Right atrium auricular region (tissue), 2 donors: ENCODE measurements around the gene GRIA3. TPM values are rescaled to one million over a fixed set of nuclear protein-coding genes. Genes with fewer than 3 reads are reported as not detected.
"Not testable (repeated sequence)": the region's sequence is repeated elsewhere in the genome, so short reads cannot be mapped to it uniquely, and the experiment has no call there.

Experiments used
- DNase-seq: peaks from one replicate; pipeline ENCODE4 v3.0.0-alpha.2; 2019; ENCODE audit warnings: low spot score
- H3K27ac ChIP-seq, 2 donors: fragments of 200-600 bp; sonication (generic); 1 replicate in 1 of 2; 2 replicates in 1 of 2; pipeline ENCODE4 v1.5.1; 2016 to 2019
- H3K27me3 ChIP-seq, 2 donors: fragments of 200-600 bp; sonication (generic); one replicate each; pipeline versions ENCODE4 v1.5.1 to v1.6.0; 2017 to 2019
- H3K36me3 ChIP-seq: fragments of 200-600 bp; sonication (generic); one replicate; pipeline ENCODE4 v1.5.1; 2016
- H3K4me1 ChIP-seq, 2 donors: fragments of 200-600 bp; sonication (generic); one replicate each; pipeline versions ENCODE4 v1.5.1 to v1.6.0; 2017 to 2019
- H3K4me3 ChIP-seq, 2 donors: fragments of 200-600 bp; sonication (generic); 1 replicate in 1 of 2; 2 replicates in 1 of 2; pipeline ENCODE4 v1.5.1; 2017 to 2019; ENCODE audit warnings: mild to moderate bottlenecking in 1 of 2, moderate library complexity in 1 of 2
- H3K9me3 ChIP-seq, 2 donors: fragments of 200-600 bp; sonication (generic); one replicate each; pipeline ENCODE4 v1.5.1; 2019
- CTCF ChIP-seq, 2 donors: fragments of 200-600 bp; sonication (generic); IDR thresholded peaks; one replicate each; pipeline ENCODE4 v1.5.1; 2019; ENCODE audit warnings: antibody characterized with exemption in 2 of 2
- total RNA-seq, 2 donors: library from RNA; depleted of rRNA; stranded (reverse); fragments of >200 nt; gene quantifications; one replicate each; pipeline ENCODE4 v1.1.0, GENCODE V29; 2016

Gene GRIA3
- total RNA-seq, 2 donors from 2014 or later, result 0.74 to 1.0 TPM

- H3K27me3 ChIP-seq, result no peaks in the 10 kb centered on the region
- no peak overlapping the region for H3K4me3 ChIP-seq
- H3K9me3 ChIP-seq, result no peaks in the 10 kb centered on the region
- H3K4me1 ChIP-seq, result no peaks in the 10 kb centered on the region
- no peak for TF ChIP-seq CTCF (IDR thresholded peaks at IDR 0.05)
- H3K27ac ChIP-seq, result no peak overlapping the region
- no peaks in the 10 kb centered on the region for H3K36me3 ChIP-seq
- DNase-seq, result no peak
Observed at GRCh38 chrX:123350226-123350625, 166.1 kb downstream of the GRIA3 start.

- Histone ChIP-seq H3K4me1 (no peaks in the 10 kb centered on the region), H3K27me3 (no peaks in the 10 kb centered on the region), H3K4me3 (no peak overlapping the region), H3K36me3 (no peaks in the 10 kb centered on the region), H3K27ac (no peak overlapping the region), H3K9me3 (no peaks in the 10 kb centered on the region)
- TF ChIP-seq CTCF (IDR thresholded peaks at IDR 0.05), result no peak
- no peak for DNase-seq
Observed at GRCh38 chrX:123357941-123358340, 173.9 kb downstream of the GRIA3 start.

GRCh38 chrX:123358457-123358856 lies 174.4 kb downstream of the GRIA3 start:
- TF ChIP-seq CTCF (IDR thresholded peaks at IDR 0.05), result no peak
- H3K36me3 ChIP-seq, result no peaks in the 10 kb centered on the region
- H3K27me3 ChIP-seq, result no peaks in the 10 kb centered on the region
- no peaks in the 10 kb centered on the region for H3K9me3 ChIP-seq
- no peak overlapping the region for H3K4me3 ChIP-seq
- H3K4me1 ChIP-seq, result no peaks in the 10 kb centered on the region
- H3K27ac ChIP-seq, result no peak overlapping the region
- no peak for DNase-seq

GRCh38 chrX:123361371-123361770 lies 177.3 kb downstream of the GRIA3 start:
- Histone ChIP-seq H3K27me3 (no peaks in the 10 kb centered on the region), H3K27ac (no peak overlapping the region), H3K9me3 (no peaks in the 10 kb centered on the region), H3K36me3 (no peaks in the 10 kb centered on the region), H3K4me3 (no peak overlapping the region), H3K4me1 (no peaks in the 10 kb centered on the region)
- TF ChIP-seq CTCF (IDR thresholded peaks at IDR 0.05), result no peak
- no peak for DNase-seq

GRCh38 chrX:123386196-123386595 lies 202.1 kb downstream of the GRIA3 start:
- H3K36me3 ChIP-seq, H3K4me3 ChIP-seq, H3K4me1 ChIP-seq, H3K27ac ChIP-seq, DNase-seq, H3K27me3 ChIP-seq: not testable (repeated sequence)
- H3K9me3 ChIP-seq, result peaks cover 0 to 14% of the 10 kb centered on the region in 2 donors

GRCh38 chrX:123392921-123393320 lies 208.8 kb downstream of the GRIA3 start:
- no peak overlapping the region for H3K27ac ChIP-seq
- DNase-seq, result no peak
- no peaks in the 10 kb centered on the region for H3K27me3 ChIP-seq
- H3K4me1 ChIP-seq, result no peaks in the 10 kb centered on the region
- peaks cover 0 to 19% of the 10 kb centered on the region in 2 donors for H3K9me3 ChIP-seq
- no peak overlapping the region for H3K4me3 ChIP-seq
- no peaks in the 10 kb centered on the region for H3K36me3 ChIP-seq
- no peak for TF ChIP-seq CTCF (IDR thresholded peaks at IDR 0.05)
